ENCODE measurements around the gene PSEN2.

The PSEN2 gene

DNA sequence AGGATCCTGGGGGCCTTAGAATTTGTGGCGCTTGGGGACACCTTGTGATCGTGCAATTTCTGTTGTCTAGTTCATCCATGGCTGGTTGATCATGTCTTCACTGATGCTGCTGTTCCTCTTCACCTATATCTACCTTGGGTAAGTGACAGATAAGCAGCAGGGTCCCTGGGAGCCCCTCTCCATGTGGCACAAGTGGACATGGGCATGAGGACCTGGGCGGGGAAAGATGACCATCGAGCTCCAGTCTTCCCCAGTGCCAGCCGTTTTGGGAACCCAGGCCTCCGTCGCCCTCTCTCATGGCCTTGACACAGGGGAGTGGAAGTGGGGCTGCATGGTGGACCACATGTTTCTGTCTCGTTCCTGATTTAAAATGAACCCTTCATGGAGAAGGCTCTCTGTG, 17.6 kb downstream of the PSEN2 start:
- H3K4me3 ChIP-seq (ENCODE audit: low read depth, low read length): no peak overlapping the region
- TF ChIP-seq CTCF (IDR thresholded peaks at IDR 0.05; ENCODE audit: low read depth, low read length): no peak

DNA sequence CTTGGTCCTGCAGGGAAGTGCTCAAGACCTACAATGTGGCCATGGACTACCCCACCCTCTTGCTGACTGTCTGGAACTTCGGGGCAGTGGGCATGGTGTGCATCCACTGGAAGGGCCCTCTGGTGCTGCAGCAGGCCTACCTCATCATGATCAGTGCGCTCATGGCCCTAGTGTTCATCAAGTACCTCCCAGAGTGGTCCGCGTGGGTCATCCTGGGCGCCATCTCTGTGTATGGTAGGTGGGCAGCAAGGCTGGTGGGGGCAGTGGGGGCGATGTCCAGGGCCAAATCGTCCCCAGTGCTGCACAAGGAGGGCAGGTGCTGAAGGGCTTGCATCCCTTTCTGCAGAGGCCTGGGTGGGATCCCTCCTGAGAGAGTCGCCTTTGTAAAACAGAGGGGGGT, 18.4 kb downstream of the PSEN2 start:
- no peak for TF ChIP-seq CTCF (IDR thresholded peaks at IDR 0.05; ENCODE audit: low read depth, low read length)

GRCh38 chr1:226889616-226890330, 19.4 kb downstream of the PSEN2 start:
- TF ChIP-seq CTCF (IDR thresholded peaks at IDR 0.05; ENCODE audit: low read depth, low read length): no peak
- H3K4me3 ChIP-seq (ENCODE audit: low read depth, low read length): no peak overlapping the region

More for the DNA sequence above, 18.4 kb downstream of the PSEN2 start:
- H3K4me3 ChIP-seq (ENCODE audit: low read depth, low read length): no peak overlapping the region

DNA sequence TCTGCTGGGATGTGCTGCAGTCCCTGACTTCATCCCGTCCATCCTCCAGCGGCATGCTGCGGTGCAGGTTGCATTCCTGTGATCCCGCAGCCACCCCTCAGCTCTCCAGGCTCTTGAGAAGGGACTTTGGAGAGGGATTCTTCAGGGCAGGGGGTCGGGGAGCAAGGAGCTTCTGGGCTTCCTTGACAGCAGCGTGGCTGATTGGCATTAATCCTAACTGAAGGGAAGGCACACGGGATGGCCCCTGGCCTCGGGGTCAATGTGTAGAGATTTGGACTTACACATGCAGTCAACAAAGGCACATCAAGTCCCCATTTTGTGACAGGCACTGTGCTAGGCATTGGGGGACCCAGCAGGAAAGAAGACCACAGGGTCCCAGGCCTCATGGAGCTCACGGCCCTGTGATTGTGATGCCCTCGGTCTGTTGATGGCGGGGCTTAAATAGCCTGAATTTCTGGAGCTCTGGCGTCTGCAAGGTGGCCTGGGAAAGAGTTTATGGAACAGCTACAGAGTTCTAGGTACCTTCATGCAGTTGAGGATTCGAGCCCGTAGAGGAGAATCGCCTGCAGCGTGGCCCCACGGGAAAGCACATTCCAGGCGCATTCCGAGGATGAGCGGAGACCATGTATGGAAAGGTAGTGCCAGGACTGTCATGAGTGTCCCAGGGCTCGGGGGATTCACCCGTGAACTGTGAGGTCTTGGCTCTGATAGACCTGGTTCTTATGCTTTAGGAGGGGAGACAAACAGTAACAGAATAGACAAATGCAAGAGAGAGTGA, 20.1 kb downstream of the PSEN2 start:
- no peak for TF ChIP-seq CTCF (IDR thresholded peaks at IDR 0.05; ENCODE audit: low read depth, low read length)
- no peak overlapping the region for H3K4me3 ChIP-seq (ENCODE audit: low read depth, low read length)

GRCh38 chr1:226891346-226891745, 20.9 kb downstream of the PSEN2 start:
- TF ChIP-seq CTCF (IDR thresholded peaks at IDR 0.05; ENCODE audit: low read depth, low read length): no peak
- H3K4me3 ChIP-seq (ENCODE audit: low read depth, low read length): no peak overlapping the region

DNA sequence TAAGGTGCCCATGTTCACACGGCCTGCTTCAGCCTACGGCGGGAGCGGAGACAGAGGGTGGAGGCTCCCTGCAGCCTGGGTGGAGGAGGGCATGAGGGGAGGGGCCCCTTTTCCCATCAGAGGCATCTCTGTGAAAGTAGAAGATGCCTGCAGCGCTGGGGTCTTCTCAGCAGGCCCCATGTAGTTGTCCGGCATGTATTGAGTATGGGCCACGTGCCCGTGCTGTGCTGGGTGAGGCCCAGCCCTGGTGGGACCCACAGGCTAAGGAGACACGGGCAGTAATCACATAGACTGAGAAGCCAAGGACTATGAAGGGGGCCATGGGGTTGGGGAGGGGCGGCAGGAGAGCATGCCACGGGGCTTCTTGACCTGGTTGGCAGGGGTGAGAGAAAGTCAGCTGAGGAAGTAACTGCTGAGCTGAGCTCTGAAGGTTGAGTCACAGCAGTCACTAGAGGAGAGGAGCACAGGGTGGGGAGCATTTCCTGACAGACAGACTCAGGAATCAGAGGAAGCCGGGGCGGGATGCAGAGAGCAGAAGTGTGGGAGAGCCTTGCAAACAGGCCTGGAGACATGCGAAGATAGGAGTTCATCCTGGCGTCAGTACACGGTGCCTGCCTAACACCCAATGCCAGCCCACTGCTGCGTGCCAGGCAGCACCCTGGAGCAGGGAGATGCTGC, 21.6 kb downstream of the PSEN2 start:
- no peak overlapping the region for H3K4me3 ChIP-seq (ENCODE audit: low read depth, low read length)
- no peak for TF ChIP-seq CTCF (IDR thresholded peaks at IDR 0.05; ENCODE audit: low read depth, low read length)

DNA sequence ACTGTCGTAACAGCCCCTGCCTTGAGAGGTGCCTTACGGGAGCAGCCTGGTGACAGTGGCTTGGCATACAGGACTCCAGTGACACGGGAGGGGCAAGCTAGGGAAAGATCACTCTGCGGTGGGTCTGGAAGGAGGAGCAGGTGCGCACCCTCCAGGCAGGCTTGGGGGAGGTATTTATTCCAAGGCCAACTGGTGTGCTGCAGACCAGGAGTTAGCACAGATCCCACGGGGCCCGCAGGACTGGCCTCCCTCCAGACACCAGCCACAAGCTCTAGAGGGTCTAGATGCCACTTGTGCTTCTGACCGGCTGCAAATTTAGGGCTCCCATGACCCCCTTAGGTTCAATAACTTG, 22.1 kb downstream of the PSEN2 start:
- H3K4me3 ChIP-seq (ENCODE audit: low read depth, low read length): no peak overlapping the region
- no peak for TF ChIP-seq CTCF (IDR thresholded peaks at IDR 0.05; ENCODE audit: low read depth, low read length)

All from WI38 (cell line).